Measurements from ENCODE around the gene TP53I13. TPM values are rescaled to one million over a fixed set of nuclear protein-coding genes. Genes with fewer than 3 reads are reported as not detected.

Gene TP53I13
- total and polyA plus RNA-seq, 4 experiments from 2014 or later: 31.5 to 158 (median 98.1) TPM

DNA sequence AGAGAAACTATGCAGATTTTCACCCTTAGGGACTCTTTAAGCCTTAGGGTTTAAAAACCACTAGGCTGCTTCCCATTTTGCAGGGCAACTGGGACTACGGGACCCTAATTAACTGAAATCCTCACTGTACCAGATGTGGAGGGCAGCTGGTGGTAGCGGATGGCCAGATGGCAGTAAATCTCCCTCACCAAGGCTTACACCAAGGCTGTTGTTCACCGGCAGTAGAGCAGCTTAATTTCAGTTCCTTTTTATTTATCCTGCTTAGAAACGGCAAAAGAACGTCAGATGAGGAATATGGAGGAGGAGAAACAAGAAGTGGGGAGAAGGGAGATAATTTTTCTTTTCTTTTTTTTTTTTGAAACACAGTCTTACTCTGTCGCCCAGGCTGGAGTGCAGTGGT lies 8.2 kb upstream of the TP53I13 start:
- Histone ChIP-seq H3K27me3 (ENCODE audit: insufficient read depth, low read length) (no peaks in the 10 kb centered on the region), H3K9me3 (ENCODE audit: control insufficient read depth in 1 of 2, low read length in 2 of 2) (no peaks in the 10 kb centered on the region), H3K27ac (ENCODE audit: low read depth, low read length) (no peak overlapping the region), H3K4me1 (ENCODE audit: insufficient read depth, low read length) (peaks cover 35% of the 10 kb centered on the region), H3K4me3 (ENCODE audit: low read length in 2 of 2) (no peak overlapping the region), H3K36me3 (ENCODE audit: insufficient read depth, low read length) (peaks cover 9% of the 10 kb centered on the region)
- Mint-ChIP-seq H3K27me3 (no peaks in the 10 kb centered on the region), H3K4me1 (peaks cover 24 to 62% (median 41%) of the 10 kb centered on the region in 4 donors), H3K36me3 (peaks cover 6 to 11% of the 10 kb centered on the region in 2 donors), H3K9me3 (no peaks in the 10 kb centered on the region), H3K27ac (no peak overlapping the region), H3K4me3 (no peak overlapping the region)
- DNase-seq: no peak
- ChIA-PET POLR2A (ENCODE audit: partially characterized antibody) (no interaction called here), CTCF (ENCODE audit: partially characterized antibody) (interaction anchor here (1.1 to 1.7 kb wide), 2 partner anchors 190 to 191 kb away, joined by 4 to 7 read pairs; no protein-coding TSS in a partner anchor)
- intact Hi-C loops (cut with micrococcal nuclease): no loop called here

- Histone ChIP-seq H3K36me3 (ENCODE audit: insufficient read depth, low read length) (peaks cover 9% of the 10 kb centered on the region), H3K4me3 (ENCODE audit: low read length in 2 of 2) (no peak overlapping the region), H3K9me3 (ENCODE audit: control insufficient read depth in 1 of 2, low read length in 2 of 2) (no peaks in the 10 kb centered on the region), H3K27me3 (ENCODE audit: insufficient read depth, low read length) (no peaks in the 10 kb centered on the region), H3K4me1 (ENCODE audit: insufficient read depth, low read length) (peaks cover 42% of the 10 kb centered on the region), H3K27ac (ENCODE audit: low read depth, low read length) (no peak overlapping the region)
- H3K36me3 Mint-ChIP-seq: peaks cover 6 to 16% of the 10 kb centered on the region in 2 donors
- DNase-seq: no peak
- intact Hi-C loops (cut with micrococcal nuclease): no loop called here
- H3K9me3 Mint-ChIP-seq: no peaks in the 10 kb centered on the region
- CTCF ChIA-PET (ENCODE audit: partially characterized antibody): interaction anchor here (0.9 to 28.5 kb wide), 5 partner anchors 11 to 192 kb away, joined by 3 to 523 read pairs (median 7); partner anchors contain the start of gene CORO6
- peaks cover 28 to 63% (median 48%) of the 10 kb centered on the region in 4 donors for H3K4me1 Mint-ChIP-seq
- H3K27ac Mint-ChIP-seq: peak overlapping the region; percentile 60 to 87 (median 74)
- peak overlapping the region in 7 of 8 donors; percentile 42 to 69 (median 54) for H3K4me3 Mint-ChIP-seq
- POLR2A ChIA-PET (ENCODE audit: partially characterized antibody): no interaction called here
- no peaks in the 10 kb centered on the region for H3K27me3 Mint-ChIP-seq
These were observed 6.7 kb upstream of the TP53I13 start for GRCh38 chr17:29561554-29562517.

GRCh38 chr17:29562615-29563014 lies 5.9 kb upstream of the TP53I13 start:
- CTCF ChIA-PET (ENCODE audit: partially characterized antibody): interaction anchor here (2.0 to 28.5 kb wide), 3 partner anchors 10 to 54 kb away, joined by 7 to 523 read pairs (median 10); partner anchors contain the start of gene CORO6
- DNase-seq: no peak
- no peaks in the 10 kb centered on the region for H3K27me3 Mint-ChIP-seq
- Histone ChIP-seq H3K27ac (ENCODE audit: low read depth, low read length) (no peak overlapping the region), H3K4me1 (ENCODE audit: insufficient read depth, low read length) (peaks cover 36% of the 10 kb centered on the region), H3K4me3 (ENCODE audit: low read length in 2 of 2) (no peak overlapping the region), H3K27me3 (ENCODE audit: insufficient read depth, low read length) (no peaks in the 10 kb centered on the region), H3K36me3 (ENCODE audit: insufficient read depth, low read length) (peaks cover 9% of the 10 kb centered on the region), H3K9me3 (ENCODE audit: control insufficient read depth in 1 of 2, low read length in 2 of 2) (no peaks in the 10 kb centered on the region)
- peaks cover 6 to 16% of the 10 kb centered on the region in 2 donors for H3K36me3 Mint-ChIP-seq
- H3K4me3 Mint-ChIP-seq: peak overlapping the region in 2 of 8 donors; percentile 4 to 13
- no peaks in the 10 kb centered on the region for H3K9me3 Mint-ChIP-seq
- H3K4me1 Mint-ChIP-seq: peaks cover 21 to 55% (median 40%) of the 10 kb centered on the region in 4 donors
- peak overlapping the region in 4 of 7 donors; percentile 30 to 70 (median 55) for H3K27ac Mint-ChIP-seq
- POLR2A ChIA-PET (ENCODE audit: partially characterized antibody): interaction anchor here (1.0 to 1.8 kb wide), 3 partner anchors 9 to 52 kb away, joined by 3 to 8 read pairs (median 4); no protein-coding TSS in a partner anchor
- intact Hi-C loops (cut with micrococcal nuclease): no loop called here

DNA sequence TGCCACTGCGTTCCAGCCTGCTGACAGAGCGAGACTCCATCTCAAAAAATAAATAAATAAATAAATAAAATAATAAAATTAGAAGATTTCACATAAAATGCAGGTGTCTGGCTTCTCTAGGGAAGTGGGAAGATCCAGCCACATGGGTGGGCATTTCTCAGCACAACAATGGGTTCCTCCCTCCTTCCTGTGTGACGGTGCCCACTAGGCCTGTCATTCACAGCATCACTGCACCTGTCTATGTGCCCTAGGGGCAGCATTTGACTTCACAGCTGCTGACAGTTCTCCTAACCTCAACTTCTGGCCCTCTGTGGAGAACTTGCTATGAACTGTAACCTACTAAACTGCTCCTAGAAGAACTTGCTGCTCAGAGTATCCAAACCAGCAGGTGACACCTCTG lies 4.7 kb upstream of the TP53I13 start:
- CTCF ChIA-PET (ENCODE audit: partially characterized antibody): interaction anchor here (1.5 to 28.5 kb wide), 5 partner anchors 9 to 53 kb away, joined by 3 to 523 read pairs (median 7); partner anchors contain the start of gene CORO6
- DNase-seq: no peak
- H3K27ac ChIP-seq (ENCODE audit: low read depth, low read length): no peak overlapping the region
- Mint-ChIP-seq H3K27me3 (no peaks in the 10 kb centered on the region), H3K27ac (peak overlapping the region; percentile 36 to 89 (median 73)), H3K36me3 (peaks cover 6 to 19% of the 10 kb centered on the region in 2 donors), H3K9me3 (no peaks in the 10 kb centered on the region), H3K4me1 (peaks cover 19 to 55% (median 40%) of the 10 kb centered on the region in 4 donors), H3K4me3 (peak overlapping the region in 7 of 8 donors; percentile 5 to 62 (median 43))
- POLR2A ChIA-PET (ENCODE audit: partially characterized antibody): interaction anchor here (0.7 to 10.2 kb wide), 5 partner anchors 8 to 614 kb away, joined by 3 to 115 read pairs (median 4); partner anchors contain the start of gene GIT1
- peaks cover 33% of the 10 kb centered on the region for H3K4me1 ChIP-seq (ENCODE audit: insufficient read depth, low read length)
- H3K9me3 ChIP-seq (ENCODE audit: control insufficient read depth in 1 of 2, low read length in 2 of 2): no peaks in the 10 kb centered on the region
- no peak overlapping the region for H3K4me3 ChIP-seq (ENCODE audit: low read length in 2 of 2)
- no peaks in the 10 kb centered on the region for H3K27me3 ChIP-seq (ENCODE audit: insufficient read depth, low read length)
- peaks cover 9% of the 10 kb centered on the region for H3K36me3 ChIP-seq (ENCODE audit: insufficient read depth, low read length)
- intact Hi-C loops (cut with micrococcal nuclease): no loop called here

DNA sequence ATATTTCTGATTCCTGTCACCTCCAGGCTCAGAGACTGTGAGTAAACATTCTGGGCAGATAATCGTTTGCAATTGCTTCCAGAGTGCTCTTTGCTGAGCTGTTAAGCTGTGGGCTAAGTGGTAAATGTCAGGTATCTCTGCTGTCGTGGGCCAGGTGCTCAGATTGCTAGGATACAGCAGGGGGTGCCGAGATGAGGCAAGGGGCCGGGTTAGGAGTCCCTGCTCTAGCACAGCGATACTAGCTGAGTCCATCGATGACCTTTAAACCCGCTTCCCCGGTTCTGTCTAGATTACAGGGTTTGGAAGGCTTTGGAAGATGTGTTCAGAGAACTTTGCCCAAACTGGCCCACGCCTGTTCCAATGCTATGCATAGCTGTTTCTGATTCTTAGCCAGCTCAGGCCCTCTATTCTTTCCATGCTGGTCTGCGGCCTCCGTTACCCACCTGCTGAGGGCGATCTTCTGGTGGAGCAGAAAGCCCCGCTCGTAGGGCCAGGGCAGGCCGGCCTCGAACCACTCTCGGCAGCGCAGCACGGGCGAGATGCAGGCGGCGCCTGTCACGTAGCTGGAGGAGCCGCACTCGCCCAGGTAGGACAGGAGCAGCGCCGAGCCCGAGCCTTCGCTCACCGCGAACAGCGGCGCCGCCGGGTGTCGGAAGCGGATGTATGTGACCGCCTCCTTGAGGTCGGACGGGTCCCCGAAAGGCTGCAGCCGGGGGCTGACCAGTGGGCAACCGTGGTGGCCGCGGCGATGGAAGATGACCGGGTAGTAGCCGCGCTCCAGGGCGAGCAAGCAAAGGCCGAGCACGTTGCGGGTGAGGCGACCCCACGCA lies 2.6 kb upstream of the TP53I13 start:
- ChIA-PET POLR2A (ENCODE audit: partially characterized antibody) (interaction anchor here (0.6 to 10.2 kb wide), 19 partner anchors 9 to 1258 kb away, joined by 3 to 119 read pairs (median 5); partner anchors contain the start of genes ANKRD13B, CRLF3, GIT1 and NUFIP2), CTCF (ENCODE audit: partially characterized antibody) (interaction anchor here (1.0 to 28.5 kb wide), 5 partner anchors 11 to 196 kb away, joined by 3 to 523 read pairs (median 7); partner anchors contain the start of gene CORO6)
- no peaks in the 10 kb centered on the region for H3K9me3 ChIP-seq (ENCODE audit: control insufficient read depth in 1 of 2, low read length in 2 of 2)
- peaks cover 42% of the 10 kb centered on the region for H3K4me1 ChIP-seq (ENCODE audit: insufficient read depth, low read length)
- no peaks in the 10 kb centered on the region for H3K27me3 Mint-ChIP-seq
- peak overlapping the region; percentile 32 to 80 for H3K4me3 ChIP-seq (ENCODE audit: low read length in 2 of 2)
- H3K36me3 Mint-ChIP-seq: peaks cover 6 to 19% of the 10 kb centered on the region in 2 donors
- peak overlapping the region; percentile 86 to 95 (median 93) for H3K27ac Mint-ChIP-seq
- intact Hi-C loops (cut with micrococcal nuclease): loop anchor here (5.0 kb wide), 2 partner anchors 196 to 274 kb away; partner anchors contain the start of gene NUFIP2
- no peaks in the 10 kb centered on the region for H3K9me3 Mint-ChIP-seq
- peak; percentile 58 to 65 (median 62) for DNase-seq
- peak overlapping the region; percentile 53 for H3K27ac ChIP-seq (ENCODE audit: low read depth, low read length)
- H3K27me3 ChIP-seq (ENCODE audit: insufficient read depth, low read length): no peaks in the 10 kb centered on the region
- peaks cover 28 to 64% (median 44%) of the 10 kb centered on the region in 4 donors for H3K4me1 Mint-ChIP-seq
- H3K36me3 ChIP-seq (ENCODE audit: insufficient read depth, low read length): peaks cover 9% of the 10 kb centered on the region
- H3K4me3 Mint-ChIP-seq: peak overlapping the region; percentile 91 to 95 (median 92)

- Mint-ChIP-seq H3K4me1 (peaks cover 30 to 69% (median 46%) of the 10 kb centered on the region in 4 donors), H3K4me3 (peak within 1 kb of the TSS; percentile 92 to 98 (median 96)), H3K9me3 (no peaks in the 10 kb centered on the region), H3K27me3 (no peaks in the 10 kb centered on the region), H3K36me3 (peaks cover 6 to 18% of the 10 kb centered on the region in 2 donors), H3K27ac (peak within 1 kb of the TSS; percentile 87 to 98 (median 93))
- Histone ChIP-seq H3K27me3 (ENCODE audit: insufficient read depth, low read length) (no peaks in the 10 kb centered on the region), H3K9me3 (ENCODE audit: control insufficient read depth in 1 of 2, low read length in 2 of 2) (no peaks in the 10 kb centered on the region), H3K4me1 (ENCODE audit: insufficient read depth, low read length) (peaks cover 35% of the 10 kb centered on the region), H3K36me3 (ENCODE audit: insufficient read depth, low read length) (peaks cover 5% of the 10 kb centered on the region), H3K4me3 (ENCODE audit: low read length in 2 of 2) (peak within 1 kb of the TSS; percentile 58 to 83), H3K27ac (ENCODE audit: low read depth, low read length) (peak within 1 kb of the TSS; percentile 61)
- ChIA-PET CTCF (ENCODE audit: partially characterized antibody) (interaction anchor here (1.0 to 28.5 kb wide), 5 partner anchors 11 to 197 kb away, joined by 4 to 523 read pairs (median 13); partner anchors contain the start of genes ANKRD13B and CORO6), POLR2A (ENCODE audit: partially characterized antibody) (interaction anchor here (0.6 to 10.2 kb wide), 25 partner anchors 10 to 1257 kb away, joined by 3 to 119 read pairs (median 5); partner anchors contain the start of genes ANKRD13B, CRLF3, GIT1 and NUFIP2)
- DNase-seq: peak; percentile 58 to 74 (median 61)
- intact Hi-C loops (cut with micrococcal nuclease): loop anchor here (5.0 kb wide), 2 partner anchors 196 to 274 kb away; partner anchors contain the start of gene NUFIP2
These were observed 1.8 kb upstream of the TP53I13 start, which contains the start of gene ABHD15 for GRCh38 chr17:29566473-29567303. Gene ABHD15 (minus strand): TSS chr17:29567037. CDS start chr17:29566966, 71 bp downstream.
